ENCODE data around the gene MYO5C.
"Not testable (repeated sequence)": the region's sequence is repeated elsewhere in the genome, so short reads cannot be mapped to it uniquely, and the experiment has no call there.

MYO5C gene

DNA sequence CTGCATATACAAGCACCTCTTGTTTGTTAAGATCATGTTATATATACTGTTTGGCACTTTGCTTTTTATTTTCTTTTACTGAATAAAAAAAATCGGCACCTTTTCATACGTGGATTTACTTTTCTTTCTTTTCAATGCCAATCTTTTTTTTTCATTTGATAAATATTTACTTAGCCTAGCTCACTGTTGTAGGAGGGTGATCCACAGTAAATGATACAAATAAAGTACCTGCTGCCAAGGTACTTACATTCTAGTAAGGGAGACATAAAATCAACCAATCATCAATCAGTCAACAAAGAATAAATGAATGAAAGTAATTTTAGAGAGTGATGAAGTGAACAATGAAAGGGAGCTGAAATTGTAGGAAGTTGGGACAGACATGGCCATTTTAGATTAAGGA lies 122.7 kb downstream of the MYO5C start:
- DNase-seq (ENCODE audit: low read depth): no peak

DNA sequence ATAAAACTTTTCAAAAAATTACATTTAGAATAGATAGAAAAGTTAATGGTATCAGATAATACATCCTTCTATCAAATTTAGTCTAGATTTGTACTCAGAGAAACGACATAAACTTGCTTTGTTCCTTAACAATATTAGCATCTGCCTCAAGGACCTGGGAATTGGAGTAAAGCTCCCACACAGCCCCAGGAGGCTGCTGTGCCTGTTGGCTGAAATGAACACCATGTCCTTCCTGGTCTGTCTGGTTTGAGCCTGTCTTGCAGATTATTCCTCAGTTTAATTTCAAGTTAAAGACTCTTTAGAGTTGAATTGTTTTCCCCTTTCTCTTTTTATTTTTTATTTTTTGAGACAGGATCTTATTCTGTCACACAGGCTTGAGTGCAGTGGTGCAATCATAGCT lies 123.8 kb downstream of the MYO5C start:
- DNase-seq (ENCODE audit: low read depth): no peak

DNA sequence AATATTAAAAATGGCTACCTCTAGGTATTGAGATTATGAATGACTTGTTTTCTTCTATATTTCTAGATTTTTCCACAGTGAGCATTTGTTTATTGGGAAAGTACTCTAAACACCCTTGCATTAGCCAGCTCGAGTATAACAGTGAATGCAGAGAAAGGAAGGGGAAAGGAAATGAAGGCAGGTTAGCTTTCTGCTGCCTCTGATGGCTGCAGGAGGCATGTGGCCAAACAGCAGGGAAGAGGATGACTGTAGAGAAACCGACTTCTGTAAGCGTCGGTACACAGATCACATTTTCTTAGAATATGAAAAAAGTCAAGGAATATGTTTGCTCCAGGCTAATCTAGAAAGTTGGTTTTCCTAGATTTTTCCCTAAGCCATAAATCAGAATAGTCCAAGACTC lies 124.2 kb downstream of the MYO5C start:
- no peak for DNase-seq (ENCODE audit: low read depth)

DNA sequence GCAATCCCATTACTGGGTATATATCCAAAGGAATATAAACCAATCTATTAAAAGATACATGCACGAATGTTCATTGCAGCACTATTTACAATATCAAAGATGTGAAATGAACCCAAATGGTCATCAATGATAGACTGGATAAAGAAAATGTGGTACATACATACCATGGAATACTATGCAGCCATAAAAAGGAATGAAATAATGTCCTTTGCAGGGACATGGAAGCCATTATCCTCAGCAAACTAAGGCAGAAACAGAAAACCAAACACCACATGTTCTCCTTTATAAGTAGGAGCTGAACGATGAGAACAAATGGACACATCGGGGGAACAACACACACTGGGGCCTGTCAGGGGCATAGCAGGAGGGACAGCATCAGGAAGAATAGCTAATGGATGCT lies 125.4 kb downstream of the MYO5C start:
- not testable (repeated sequence) for DNase-seq (ENCODE audit: low read depth)

DNA sequence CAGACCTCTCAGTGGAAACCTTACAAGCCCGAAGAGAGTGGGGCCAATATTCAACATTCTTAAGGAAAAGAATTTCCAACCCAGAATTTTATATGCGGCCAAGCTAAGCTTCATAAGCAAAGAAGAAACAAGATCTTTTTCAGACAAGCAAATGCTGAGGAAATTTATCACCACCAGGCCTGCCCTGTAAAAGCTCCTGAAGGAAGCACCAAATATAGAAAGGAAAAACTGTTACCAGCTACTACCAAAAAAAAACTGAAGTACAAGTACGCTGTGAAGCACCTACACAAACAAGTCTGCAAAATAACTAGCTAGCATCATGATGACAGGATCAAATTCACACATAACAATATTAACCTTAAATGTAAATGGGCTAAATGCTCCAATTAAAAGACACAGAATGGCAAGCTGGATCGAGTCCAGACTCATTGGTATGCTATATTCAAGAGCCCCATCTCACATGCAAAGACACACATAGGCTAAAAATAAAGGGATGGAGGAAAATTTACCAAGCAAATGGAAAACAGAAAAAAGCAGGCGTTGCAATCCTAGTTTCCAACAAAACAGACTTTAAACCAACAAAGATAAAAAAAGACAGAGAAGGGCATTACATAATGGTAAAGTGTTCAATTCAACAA lies 130.0 kb downstream of the MYO5C start:
- DNase-seq (ENCODE audit: low read depth): not testable (repeated sequence)

DNA sequence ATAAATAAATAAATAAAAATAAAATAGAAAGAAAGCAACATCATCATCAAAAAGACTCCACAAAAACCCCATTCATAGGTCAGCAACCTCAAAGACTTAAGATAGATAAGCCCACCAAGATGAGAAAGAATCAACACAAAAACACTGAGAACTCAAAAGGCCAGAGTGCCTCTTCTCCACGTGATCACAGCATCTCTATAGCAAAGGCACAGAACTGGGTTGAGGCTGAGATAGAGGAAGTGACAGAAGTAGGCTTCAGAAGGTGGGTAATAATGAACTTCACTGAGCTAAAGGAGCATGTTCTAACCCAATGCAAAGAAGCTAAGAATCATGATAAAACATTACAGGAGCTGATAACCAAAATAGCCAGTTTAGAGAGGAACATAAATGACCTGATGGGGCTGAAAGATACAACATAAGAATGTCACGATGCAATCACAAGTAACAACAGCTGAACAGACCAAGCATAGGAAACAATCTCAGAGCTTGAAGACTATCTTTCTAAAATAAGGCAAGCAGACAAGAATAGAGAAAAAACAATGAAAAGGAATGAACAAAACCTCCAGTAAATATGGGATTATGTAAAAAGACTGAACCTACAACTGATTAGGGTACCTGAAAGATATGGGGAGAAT lies 130.9 kb downstream of the MYO5C start:
- no peak for DNase-seq (ENCODE audit: low read depth)

DNA sequence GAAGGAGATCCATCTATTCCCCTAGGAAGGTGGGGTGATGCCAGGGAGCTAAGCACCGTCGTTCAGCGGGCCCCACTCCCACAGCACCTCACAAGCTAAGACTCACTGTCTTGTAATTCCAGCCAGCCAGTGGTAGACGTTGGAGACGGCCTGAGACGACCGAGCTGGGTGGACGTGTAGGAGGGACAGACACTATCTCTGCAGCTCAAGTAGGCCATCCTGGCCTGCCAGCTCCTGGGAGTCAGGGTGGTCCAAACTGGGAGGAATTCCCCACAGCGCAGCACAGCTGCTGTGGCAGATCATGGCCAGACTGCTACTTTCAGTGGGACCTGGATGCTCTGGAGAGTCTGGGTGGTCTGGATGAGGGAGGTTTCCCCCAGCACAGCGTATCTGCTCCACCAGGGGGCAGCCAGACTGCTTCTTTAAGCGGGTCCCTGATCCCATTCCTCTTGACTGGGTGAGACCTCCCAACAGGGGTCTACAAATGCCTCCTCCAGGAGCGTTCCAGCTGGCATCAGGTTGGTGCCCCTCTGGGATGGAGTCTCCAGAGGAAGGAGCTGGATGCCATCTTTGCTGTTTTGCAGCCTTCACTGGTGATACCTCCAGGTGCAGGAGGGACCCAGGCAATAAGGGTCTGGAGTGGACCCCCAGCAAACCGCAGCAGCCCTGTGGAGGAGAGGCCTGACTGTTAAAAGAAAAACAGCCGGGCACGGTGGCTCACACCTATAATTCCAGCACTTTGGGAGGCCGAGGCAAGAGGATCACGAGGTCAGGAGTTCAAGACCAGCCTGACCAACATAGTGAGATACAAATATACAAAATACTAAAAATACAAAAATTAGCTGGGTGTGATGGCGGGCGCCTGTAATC lies 132.0 kb downstream of the MYO5C start:
- DNase-seq (ENCODE audit: low read depth): no peak

DNA sequence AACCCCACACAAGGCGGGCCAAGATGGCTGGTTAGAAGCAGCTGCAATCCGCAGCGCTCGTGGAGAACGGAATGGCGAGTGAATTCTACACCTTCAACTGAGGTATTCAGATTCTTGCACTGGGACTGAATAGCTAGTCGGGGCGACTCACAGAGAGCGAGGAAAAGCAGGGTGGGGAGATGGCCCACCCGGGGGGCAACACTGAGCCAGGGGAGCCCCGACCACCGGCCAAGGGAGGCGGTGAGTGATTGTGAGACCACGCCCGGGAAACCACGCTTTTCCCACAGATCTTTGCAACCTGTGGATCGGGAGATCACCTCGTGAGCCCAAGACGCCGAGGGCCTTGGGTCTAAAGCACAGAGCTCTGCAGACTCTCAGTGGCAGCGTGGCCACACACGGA lies 132.7 kb downstream of the MYO5C start:
- no peak for DNase-seq (ENCODE audit: low read depth)

DNA sequence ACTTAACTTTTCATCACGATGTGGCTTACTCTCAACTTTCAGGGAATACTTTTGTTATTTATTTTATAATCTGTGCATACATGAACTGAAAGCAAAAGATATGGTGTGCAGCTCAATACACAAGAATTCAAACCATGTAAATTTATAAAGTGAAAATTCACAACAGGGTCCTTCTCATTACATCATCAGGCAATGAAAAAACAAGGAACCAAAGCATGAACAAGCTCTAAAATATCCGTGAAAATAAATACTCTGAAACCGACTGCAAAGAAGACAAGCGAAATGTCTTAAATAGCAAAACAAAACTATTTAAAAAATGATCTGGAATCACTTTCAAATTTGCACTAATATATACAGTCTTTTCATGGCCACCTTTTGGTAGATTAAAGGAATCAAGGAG lies 133.3 kb downstream of the MYO5C start:
- no peak for DNase-seq (ENCODE audit: low read depth)

DNA sequence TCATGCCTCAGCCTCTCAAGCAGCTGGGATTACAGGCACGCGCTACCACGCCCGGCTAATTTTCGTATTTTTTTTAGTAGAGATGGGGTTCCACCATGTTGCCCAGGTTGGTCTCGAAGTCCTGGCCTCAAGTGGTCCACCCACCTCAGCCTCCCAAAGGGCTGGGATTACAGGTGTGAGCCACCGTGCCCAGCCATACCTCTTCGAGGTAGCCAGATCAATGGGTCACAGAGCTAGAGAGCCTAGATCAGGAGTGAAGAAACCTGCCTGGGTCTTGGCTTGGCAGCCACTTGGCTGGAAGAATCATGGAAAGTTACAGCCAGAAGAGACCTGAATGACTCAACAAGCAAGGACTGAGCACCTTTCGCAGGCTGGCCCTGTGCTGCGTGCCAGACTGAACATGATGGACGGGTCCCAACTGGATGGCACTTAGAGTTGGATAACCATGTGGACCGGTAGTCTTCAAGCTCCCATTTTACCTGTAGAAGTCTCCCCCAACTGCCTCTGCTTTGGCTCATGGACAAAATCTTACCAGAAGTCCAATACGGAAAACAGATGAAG lies 134.1 kb downstream of the MYO5C start:
- DNase-seq (ENCODE audit: low read depth): no peak

DNA sequence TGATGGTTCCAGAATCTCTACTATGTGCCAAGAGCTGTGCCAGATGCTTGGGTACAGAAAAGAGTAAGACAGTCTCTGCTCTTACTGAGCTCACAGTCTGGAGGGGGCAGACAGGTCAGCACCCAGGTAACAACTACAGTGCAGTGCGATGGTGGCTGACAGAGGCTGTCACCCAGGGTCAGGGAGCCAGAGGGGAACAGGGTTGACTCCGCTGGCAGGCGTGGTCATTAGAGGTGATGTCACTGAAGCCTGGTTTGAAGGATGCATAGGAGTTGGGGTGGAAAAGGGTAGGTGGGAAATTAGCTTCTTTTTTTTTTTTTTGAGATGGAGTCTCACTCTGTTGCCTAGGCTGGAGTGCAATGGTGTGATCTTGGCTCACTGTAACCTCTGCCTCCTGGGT lies 136.0 kb downstream of the MYO5C start:
- no peak for DNase-seq (ENCODE audit: low read depth)

DNA sequence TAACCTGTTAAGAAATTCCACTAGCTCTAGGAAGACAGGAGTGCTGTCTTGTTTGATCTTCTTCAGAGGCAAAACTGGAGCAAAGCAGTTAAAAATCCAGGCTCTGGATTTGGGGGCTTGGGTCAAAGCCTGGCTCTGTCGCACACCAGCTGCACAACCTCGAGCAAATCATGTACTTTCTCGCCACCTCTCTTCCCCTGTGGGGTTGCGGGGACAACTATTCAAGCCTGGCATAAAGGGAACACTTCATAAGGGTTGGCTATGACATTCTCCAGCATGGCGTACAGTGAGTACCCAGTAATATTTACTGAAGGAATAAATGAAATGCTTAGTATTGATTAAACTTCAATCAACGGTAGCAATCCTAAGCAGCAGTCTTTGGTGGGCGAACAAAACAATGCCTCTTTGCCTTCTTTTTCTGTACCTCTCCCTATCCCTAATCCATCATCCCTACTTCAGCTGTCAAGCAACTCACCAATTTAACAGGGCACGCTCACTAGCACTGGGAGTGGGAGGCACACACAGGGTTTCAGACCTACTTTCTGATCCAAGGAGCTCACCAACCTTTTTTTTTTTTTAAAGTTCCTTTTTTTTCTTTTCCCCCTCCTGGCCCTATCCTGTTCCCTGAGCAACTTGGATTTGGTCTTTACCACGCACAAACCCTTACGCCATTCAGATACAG lies 137.4 kb downstream of the MYO5C start:
- DNase-seq (ENCODE audit: low read depth): no peak

DNA sequence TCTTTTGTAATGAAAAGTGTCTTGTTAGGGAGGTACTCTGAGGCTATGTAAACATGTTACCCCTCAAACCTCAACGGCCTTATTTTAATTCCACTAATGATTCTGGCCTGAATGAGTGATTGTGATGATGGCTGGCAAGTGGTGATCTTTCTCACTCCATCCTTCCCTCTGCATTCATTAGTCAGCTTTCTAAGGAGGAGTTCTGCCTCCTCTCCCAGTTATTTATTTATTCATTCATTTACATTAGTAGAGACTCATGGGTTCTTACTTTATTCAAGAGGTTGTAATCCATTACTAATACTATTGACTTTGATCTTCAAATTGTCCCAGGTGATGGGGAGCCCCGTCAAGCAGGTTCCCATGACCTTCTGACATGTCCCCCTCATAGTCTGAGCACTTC lies 139.7 kb downstream of the MYO5C start:
- DNase-seq (ENCODE audit: low read depth): no peak

DNA sequence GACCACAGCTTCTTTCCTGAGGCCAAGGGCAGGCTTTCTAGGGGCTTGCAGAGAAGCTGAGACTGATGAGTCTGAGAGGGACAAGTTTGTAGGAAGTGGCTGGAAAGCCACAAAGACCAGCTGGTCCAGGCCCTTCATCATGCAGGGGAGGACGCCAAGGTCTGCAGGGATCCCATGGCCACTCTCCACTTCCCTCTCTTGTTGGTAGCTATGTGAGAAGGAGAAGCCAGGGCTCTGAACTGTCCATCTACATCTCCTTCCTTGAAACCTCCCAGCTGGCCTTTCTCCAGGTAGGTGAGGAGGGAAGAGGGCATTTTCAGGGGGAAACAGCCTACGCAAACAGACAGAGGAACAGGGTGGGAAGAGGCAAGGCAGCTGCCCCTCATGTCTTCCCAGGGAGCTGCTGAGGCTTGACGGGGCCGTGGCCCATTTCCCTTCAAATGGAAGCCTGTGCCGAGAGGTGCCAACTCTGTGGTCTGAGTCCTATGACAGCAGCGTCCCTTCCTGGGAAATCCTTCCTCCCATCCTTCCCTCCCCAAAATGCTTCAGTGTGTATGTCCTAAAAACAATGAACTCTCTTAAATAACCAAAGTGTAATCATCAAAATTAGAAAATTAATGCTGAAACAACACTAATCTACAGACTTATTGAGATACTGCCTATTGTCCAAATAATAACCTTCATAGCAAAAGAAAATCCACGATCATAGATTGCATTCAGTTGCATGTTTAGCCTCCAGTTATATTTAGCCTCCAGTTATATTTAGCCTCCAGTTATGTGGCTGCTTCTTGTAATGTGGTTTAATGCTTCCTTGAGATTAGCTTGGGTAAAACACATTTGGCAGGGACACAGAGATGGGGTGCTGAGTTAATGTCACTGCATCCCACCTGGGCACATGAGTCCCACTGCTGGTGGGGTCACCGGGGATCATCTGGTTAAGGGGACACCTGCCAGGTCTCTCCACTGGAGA lies 140.4 kb downstream of the MYO5C start:
- no peak for DNase-seq (ENCODE audit: low read depth)

DNA sequence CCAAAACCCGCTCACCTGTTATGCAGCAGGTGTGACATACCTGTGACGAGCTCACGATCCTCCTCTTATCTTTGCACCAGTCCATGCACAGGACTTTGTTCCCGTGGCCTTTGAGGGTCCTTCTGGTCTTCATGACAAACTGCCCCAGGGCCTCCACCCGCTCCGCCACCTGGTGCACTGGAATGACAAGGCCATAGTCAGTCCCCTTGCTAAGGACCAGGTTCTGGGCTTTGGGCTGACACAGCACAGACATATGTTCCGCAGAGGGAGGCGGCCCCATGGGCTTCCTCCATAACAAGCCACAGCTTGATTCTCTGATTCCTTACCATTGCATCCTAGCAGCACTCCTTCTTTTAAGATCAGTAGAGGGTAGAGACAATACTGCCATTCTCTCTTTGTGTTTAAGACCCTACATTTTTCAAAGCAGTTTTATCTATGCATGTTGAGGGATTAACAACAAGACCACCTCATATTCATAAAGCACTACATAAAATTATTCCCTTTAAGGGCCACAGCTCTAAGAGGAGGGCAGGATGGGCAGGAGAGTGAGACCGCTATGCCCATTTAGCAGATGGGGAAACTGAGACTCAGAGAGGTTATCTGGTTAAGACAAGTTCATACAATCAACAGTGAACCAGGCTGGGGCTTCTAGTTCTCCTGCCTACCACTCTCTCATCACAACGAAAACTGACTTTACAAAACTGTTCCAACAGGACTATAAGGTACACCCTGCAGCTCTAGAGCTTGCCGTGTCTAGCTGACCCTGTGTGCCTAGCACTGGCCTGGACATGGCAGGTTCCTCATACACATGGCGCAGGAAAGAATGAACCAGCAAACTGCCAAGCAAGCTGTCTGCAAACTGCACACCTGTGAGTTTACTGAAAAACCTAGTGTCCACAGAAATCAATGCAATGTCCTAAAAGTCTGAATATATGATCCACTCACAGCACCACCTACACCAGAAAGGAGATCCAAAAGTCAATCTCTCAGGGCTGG lies 141.4 kb downstream of the MYO5C start:
- no peak for DNase-seq (ENCODE audit: low read depth)

DNA sequence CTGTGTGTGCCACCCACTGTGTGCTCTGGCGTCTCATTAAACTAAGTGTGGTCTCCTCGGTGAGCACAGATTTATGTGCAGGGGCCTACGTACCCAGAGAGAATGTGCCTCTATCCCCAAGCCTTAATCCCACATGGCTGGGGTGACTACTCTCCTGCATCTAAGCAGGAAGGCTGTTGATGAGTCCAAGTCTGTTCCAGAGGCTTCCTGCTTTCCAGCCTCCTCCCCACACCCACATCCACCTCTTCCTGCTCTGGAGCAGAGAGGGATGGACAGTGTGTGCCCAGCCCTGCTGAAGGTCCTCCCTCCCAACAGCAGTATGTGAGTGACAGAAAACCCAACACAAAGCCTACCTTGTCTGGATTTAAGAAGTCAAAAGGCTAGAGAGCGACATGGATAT lies 144.3 kb downstream of the MYO5C start:
- no peak for DNase-seq (ENCODE audit: low read depth)

DNA sequence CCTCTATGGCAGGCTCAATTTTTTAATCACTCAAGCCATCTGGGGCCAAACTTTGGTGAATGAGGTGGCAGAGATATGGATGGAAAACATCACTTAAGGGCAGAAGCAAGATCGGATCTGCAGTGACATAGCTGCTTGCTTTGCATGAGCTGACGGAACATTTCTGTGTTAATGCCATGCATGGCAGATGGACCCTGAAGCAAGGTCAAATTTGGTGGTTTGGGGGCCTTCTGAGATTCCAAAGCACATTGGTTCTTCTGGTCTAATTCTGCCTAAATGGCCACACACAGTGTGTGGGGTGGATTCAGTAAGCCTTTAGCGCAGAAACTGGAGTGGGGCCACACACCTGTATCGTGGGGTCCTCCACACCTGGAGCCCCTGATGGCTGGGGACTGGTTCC lies 144.7 kb downstream of the MYO5C start:
- DNase-seq (ENCODE audit: low read depth): no peak

DNA sequence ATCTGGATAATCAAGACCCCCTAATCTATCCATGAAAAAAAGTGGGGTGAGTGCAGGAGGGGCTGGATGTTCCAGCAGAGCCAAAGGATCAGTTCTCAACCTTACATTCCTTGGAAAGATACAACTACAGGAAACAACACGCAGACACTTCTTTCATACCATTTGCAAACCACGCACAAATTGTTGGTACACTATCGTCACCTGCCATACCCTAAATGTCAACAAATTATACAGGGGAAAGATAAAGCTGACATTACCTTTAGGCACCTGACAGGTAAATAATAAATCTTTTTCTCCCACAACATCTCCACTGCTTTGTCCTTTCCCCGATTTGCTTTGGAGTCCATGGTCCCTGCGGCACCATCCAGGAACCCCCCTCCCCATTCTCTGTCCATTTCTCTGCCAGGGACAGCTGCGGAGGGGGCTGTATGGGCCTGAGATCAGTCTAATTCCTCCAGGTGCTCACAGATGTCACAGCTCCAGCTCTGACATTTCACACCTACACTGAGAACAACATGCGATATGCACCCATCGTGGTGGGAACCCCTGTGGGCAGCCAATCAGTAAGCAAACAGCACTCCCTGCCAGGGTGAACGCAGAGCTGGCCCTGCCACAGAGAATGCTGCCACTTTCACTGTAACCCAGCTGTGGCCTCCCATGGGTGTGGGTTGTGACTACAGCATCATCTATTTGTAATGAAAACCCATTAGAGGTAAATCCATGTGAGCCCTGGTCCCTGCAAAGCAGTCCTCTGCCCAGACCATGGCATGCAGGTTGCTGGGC lies 145.4 kb downstream of the MYO5C start:
- DNase-seq (ENCODE audit: low read depth): no peak

DNA sequence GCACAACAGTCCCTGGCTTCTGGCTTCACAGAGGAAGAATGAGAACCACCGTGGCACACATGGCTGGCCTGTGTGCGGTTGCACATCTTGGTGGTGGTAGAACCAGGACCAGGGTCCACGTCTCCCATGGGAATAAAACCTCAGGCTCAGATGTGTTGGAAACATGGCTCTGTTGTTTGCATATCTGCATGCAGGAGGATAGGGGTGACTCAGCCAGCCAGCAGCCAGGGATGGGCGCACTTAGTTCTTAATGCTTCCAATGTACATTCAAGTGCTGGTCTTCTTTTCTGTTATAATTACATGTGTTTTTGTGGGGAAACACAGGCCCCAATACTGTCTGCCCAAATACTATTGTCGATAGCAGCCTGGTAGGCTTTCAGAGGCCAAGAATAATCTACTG lies 147.2 kb downstream of the MYO5C start:
- DNase-seq (ENCODE audit: low read depth): no peak

Data from stimulated activated CD8-positive, alpha-beta memory T cell treated with anti-CD3 and anti-CD28 coated beads, Interleukin-4, amount 100 ng/mL, for 24 hours (primary cell).